MCF 10A (cell line): ENCODE measurements around the gene DNAI4. TPM values are rescaled to one million over a fixed set of nuclear protein-coding genes. Genes with fewer than 3 reads are reported as not detected.

Experiments
- BruUV-seq: library from RNA; stranded (reverse); fragments of 400-500 nt; replicated peaks from 2 replicates; lab custom pipeline; 2021; lab: Mats Ljungman, UMichigan
- CTCF ChIA-PET: fragments of 300-600 bp; sonication (Branson Sonifier 250); formaldehyde crosslinking; extraction: SDS; loops from one replicate; lab custom pipeline; 2021; ENCODE audit warnings: antibody characterized with exemption, inconsistent platforms; lab: Yijun Ruan, JAX
- POLR2A ChIA-PET: fragments of 300-600, 350-650 bp; sonication (Branson Sonifier 250); formaldehyde crosslinking; extraction: SDS; loops from one replicate; lab custom pipeline; 2020; ENCODE audit warnings: antibody characterized with exemption, inconsistent platforms; lab: Yijun Ruan, JAX
- DNase-seq: peaks from one replicate; pipeline ENCODE4 v3.0.0-alpha.2; 2018; ENCODE audit not compliant: unreplicated experiment
- H3K27ac Mint-ChIP-seq: one replicate; pipeline ENCODE4 v1.8.0; 2022; ENCODE audit warnings: mild to moderate bottlenecking, low read depth, mixed read lengths; ENCODE audit not compliant: unreplicated experiment
- H3K27me3 Mint-ChIP-seq: one replicate; pipeline ENCODE4 v1.8.0; 2022; ENCODE audit warnings: mixed read lengths; ENCODE audit not compliant: insufficient read depth, unreplicated experiment
- H3K36me3 Mint-ChIP-seq: one replicate; pipeline ENCODE4 v1.8.0; 2022; ENCODE audit warnings: mild to moderate bottlenecking, moderate library complexity, mixed read lengths; ENCODE audit not compliant: insufficient read depth, unreplicated experiment
- H3K4me1 Mint-ChIP-seq: one replicate; pipeline ENCODE4 v1.8.0; 2022; ENCODE audit warnings: mixed read lengths; ENCODE audit not compliant: insufficient read depth, unreplicated experiment
- H3K4me3 Mint-ChIP-seq: one replicate; pipeline ENCODE4 v1.8.0; 2022; ENCODE audit warnings: mild to moderate bottlenecking, moderate library complexity, mixed read lengths; ENCODE audit not compliant: unreplicated experiment
- H3K9me3 Mint-ChIP-seq: one replicate; pipeline ENCODE4 v1.8.0; 2022; ENCODE audit warnings: mixed read lengths; ENCODE audit not compliant: unreplicated experiment
- CTCF ChIP-seq: fragments of 200-600 bp; IDR thresholded peaks from one replicate; pipeline ENCODE4 v1.8.0; 2022; ENCODE audit warnings: antibody characterized with exemption, mild to moderate bottlenecking; ENCODE audit not compliant: unreplicated experiment
- intact Hi-C: fragments of 100-400 bp; cut with micrococcal nuclease; formaldehyde crosslinking; loops from 2 replicates; pipeline ENCODE4 v1.14.1; 2022
- total RNA-seq: library from RNA; stranded (reverse); gene quantifications from 2 replicates; pipeline ENCODE4 v1.2.3, GENCODE V29; 2022

Gene DNAI4
- total RNA-seq, 1 experiment from 2014 or later, result 7.2 TPM

GRCh38 chr1:66957938-66958337 is 33.3 kb upstream of the DNAI4 start:
- intact Hi-C loops, result no loop called here
- peaks cover 89% of the 10 kb centered on the region for H3K36me3 Mint-ChIP-seq
- ChIA-PET CTCF (interaction anchor here (0.6 to 1.5 kb wide), 2 partner anchors 194 to 680 kb away, joined by 3 to 4 read pairs; no protein-coding TSS in a partner anchor), POLR2A (no interaction called here)
- H3K9me3 Mint-ChIP-seq, result no peaks in the 10 kb centered on the region
- no peaks in the 10 kb centered on the region for H3K27me3 Mint-ChIP-seq
- no peak for TF ChIP-seq CTCF
- no peak overlapping the region for H3K4me3 Mint-ChIP-seq
- H3K4me1 Mint-ChIP-seq, result no peaks in the 10 kb centered on the region
- BruUV-seq, result no TSS peak
- DNase-seq, result no peak
- H3K27ac Mint-ChIP-seq, result peak overlapping the region; percentile 55

- intact Hi-C loops, result no loop called here
- H3K36me3 Mint-ChIP-seq, result peaks cover 84% of the 10 kb centered on the region
- ChIA-PET POLR2A (no interaction called here), CTCF (interaction anchor here (1.9 kb wide), 1 partner anchor 195 kb away, joined by 6 read pairs; no protein-coding TSS in a partner anchor)
- no peaks in the 10 kb centered on the region for H3K27me3 Mint-ChIP-seq
- H3K4me3 Mint-ChIP-seq, result no peak overlapping the region
- no peak for DNase-seq
- no peaks in the 10 kb centered on the region for H3K9me3 Mint-ChIP-seq
- peak overlapping the region; percentile 27 for H3K27ac Mint-ChIP-seq
- H3K4me1 Mint-ChIP-seq, result no peaks in the 10 kb centered on the region
- no TSS peak for BruUV-seq
- TF ChIP-seq CTCF, result no peak
Measured at GRCh38 chr1:66954208-66954607, 29.6 kb upstream of the DNAI4 start.

- no peak for DNase-seq
- no peak overlapping the region for H3K27ac Mint-ChIP-seq
- no peak overlapping the region for H3K4me3 Mint-ChIP-seq
- CTCF ChIA-PET, result interaction anchor here (0.8 to 1.0 kb wide), 2 partner anchors 14 to 21 kb away, joined by 3 read pairs; no protein-coding TSS in a partner anchor
- POLR2A ChIA-PET, result interaction anchor here (0.7 kb wide), 1 partner anchor 9 kb away, joined by 3 read pairs; no protein-coding TSS in a partner anchor
- TF ChIP-seq CTCF, result no peak
- H3K4me1 Mint-ChIP-seq, result peaks cover 5% of the 10 kb centered on the region
- H3K9me3 Mint-ChIP-seq, result no peaks in the 10 kb centered on the region
- no TSS peak for BruUV-seq
- no peaks in the 10 kb centered on the region for H3K27me3 Mint-ChIP-seq
- intact Hi-C loops, result no loop called here
- H3K36me3 Mint-ChIP-seq, result peaks cover 86% of the 10 kb centered on the region
Measured at GRCh38 chr1:66951513-66951912, 26.9 kb upstream of the DNAI4 start.

- H3K27me3 Mint-ChIP-seq, result no peaks in the 10 kb centered on the region
Measured at GRCh38 chr1:66947267-66947666, 22.6 kb upstream of the DNAI4 start.

More at GRCh38 chr1:66947267-66947666, 22.6 kb upstream of the DNAI4 start:
- Mint-ChIP-seq H3K4me3 (no peak overlapping the region), H3K4me1 (peaks cover 30% of the 10 kb centered on the region), H3K27ac (peak overlapping the region; percentile 29), H3K36me3 (peaks cover 60% of the 10 kb centered on the region), H3K9me3 (no peaks in the 10 kb centered on the region)
- ChIA-PET POLR2A (interaction anchor here (0.6 to 1.0 kb wide), 4 partner anchors 8 to 182 kb away, joined by 3 to 4 read pairs (median 3); no protein-coding TSS in a partner anchor), CTCF (interaction anchor here (1.0 kb wide), 1 partner anchor 202 kb away, joined by 3 read pairs; no protein-coding TSS in a partner anchor)
- intact Hi-C loops, result no loop called here
- BruUV-seq, result no TSS peak
- TF ChIP-seq CTCF, result no peak
- DNase-seq, result no peak
